K562 (cell line): ENCODE measurements around the gene ADRB1. TPM values are rescaled to one million over a fixed set of nuclear protein-coding genes. Genes with fewer than 3 reads are reported as not detected.

Experiments used
- ATAC-seq: fragments of 200-7000 bp; cut with Tn5 transposase; 3 replicates; pipeline ENCODE4 v1.9.1; 2020; ENCODE audit warnings: moderate library complexity
- BruUV-seq: library from RNA; stranded (reverse); fragments of 400-500 nt; replicated peaks from 2 replicates; lab custom pipeline; 2021; lab: Mats Ljungman, UMichigan
- CTCF ChIA-PET: fragments of 300-600 bp; formaldehyde crosslinking; extraction: SDS; loops from one replicate; lab custom pipeline; 2021; ENCODE audit warnings: low intra/inter-chr PET ratio; lab: Yijun Ruan, JAX
- POLR2A ChIA-PET: fragments of 300-600, 350-650 bp; sonication (Branson Sonifier 250); formaldehyde crosslinking; extraction: SDS; loops from one replicate; lab custom pipeline; 2021; ENCODE audit warnings: antibody characterized with exemption, inconsistent platforms; lab: Yijun Ruan, JAX
- DNase-seq, 4 experiments: peaks; one replicate each; pipeline versions ENCODE4 v3.0.0 to v3.0.0-alpha.2; 2011 to 2018; ENCODE audit warnings: low spot score in 3 of 4, mixed read lengths in 3 of 4; ENCODE audit errors: extremely low read depth in 1 of 4
- FAIRE-seq: peaks from 2 replicates; lab custom pipeline; 2011; peaks lifted over from hg19 to GRCh38; lab: Jason Lieb, UNC
- H2AFZ ChIP-seq: 2 replicates; pipeline ENCODE4 v1.6.0; 2011; ENCODE audit warnings: low read depth, low read length, control low read depth, inconsistent platforms
- H3K27ac ChIP-seq: fragments of 200-600 bp; 3 replicates; pipeline ENCODE4 v1.8.0; 2011; ENCODE audit warnings: low read depth, mild to moderate bottlenecking, control low read depth, inconsistent platforms, low read length, moderate library complexity, mixed read lengths; ENCODE audit errors: extremely low read depth
- H3K27me3 ChIP-seq, 2 experiments: fragments of 300-600 bp in 1 of 2; 2 replicates in 1 of 2; 3 replicates in 1 of 2; pipeline versions ENCODE4 v1.6.0 to v1.8.0; 2011; ENCODE audit warnings: inconsistent platforms in 2 of 2, low read length in 2 of 2, mild to moderate bottlenecking in 1 of 2, mixed read lengths in 1 of 2, moderate library complexity in 1 of 2; ENCODE audit not compliant: control insufficient read depth in 2 of 2, insufficient read depth in 2 of 2
- H3K36me3 ChIP-seq: fragments of 300-600 bp; 3 replicates; pipeline ENCODE4 v1.8.0; 2011; ENCODE audit warnings: mild to moderate bottlenecking, low read length, inconsistent platforms; ENCODE audit not compliant: control insufficient read depth, insufficient read depth
- H3K4me1 ChIP-seq, 2 experiments: fragments of 200-600 bp in 1 of 2; replicated peaks in 1 of 2; 2 replicates in 1 of 2; 3 replicates in 1 of 2; pipeline versions ENCODE4 v1.5.1 to v1.8.0; 2011; ENCODE audit warnings: inconsistent platforms in 2 of 2, low read length in 2 of 2, mild to moderate bottlenecking in 1 of 2, mixed read lengths in 1 of 2, moderate library complexity in 1 of 2; ENCODE audit not compliant: control insufficient read depth in 2 of 2, insufficient read depth in 2 of 2
- H3K4me2 ChIP-seq: 2 replicates; pipeline ENCODE4 v1.6.1; 2011; ENCODE audit warnings: low read length, control low read depth, inconsistent platforms, mixed read lengths; ENCODE audit not compliant: insufficient read depth
- H3K4me3 ChIP-seq: fragments of 200-600 bp; sonication (generic), shearing (Covaris generic); 2 replicates; pipeline ENCODE4 v1.5.1; 2016; ENCODE audit warnings: control low read depth, inconsistent platforms
- H3K79me2 ChIP-seq: fragments of 200-600 bp; 3 replicates; pipeline ENCODE4 v1.8.0; 2011; ENCODE audit warnings: low read length, inconsistent platforms; ENCODE audit not compliant: control insufficient read depth, insufficient read depth
- H3K9ac ChIP-seq, 2 experiments: 2 replicates each; pipeline versions ENCODE4 v1.6.0 to v1.6.1; 2011; ENCODE audit warnings: low read depth in 2 of 2, low read length in 2 of 2, control low read depth in 1 of 2, inconsistent platforms in 1 of 2, mild to moderate bottlenecking in 1 of 2, mixed read lengths in 1 of 2; ENCODE audit not compliant: insufficient read depth in 1 of 2
- H3K9me1 ChIP-seq: one replicate; pipeline ENCODE4 v1.6.0; 2011; ENCODE audit warnings: inconsistent platforms, mild to moderate bottlenecking, low read length, moderate library complexity; ENCODE audit not compliant: control insufficient read depth, insufficient read depth
- H3K9me3 ChIP-seq: replicated peaks from 2 replicates; pipeline ENCODE4 v1.5.1; 2011; ENCODE audit warnings: low read depth, low read length, inconsistent platforms; ENCODE audit not compliant: control insufficient read depth, insufficient read depth
- H4K20me1 ChIP-seq: replicated peaks from 2 replicates; pipeline ENCODE4 v1.6.1; 2011; ENCODE audit warnings: low read length, inconsistent platforms, mixed read lengths; ENCODE audit not compliant: control insufficient read depth, insufficient read depth
- NFE2L1 ChIP-seq: fragments of 450-650 bp; IDR thresholded peaks from 2 replicates; pipeline ENCODE4 v1.6.1; 2016; ENCODE audit warnings: missing genetic modification characterization, low read depth, mild to moderate bottlenecking, missing compliant biosample characterization, moderate library complexity, borderline replicate concordance
- SMARCE1 ChIP-seq: fragments of 450-650 bp; IDR thresholded peaks from 2 replicates; pipeline ENCODE4 v1.7.1; 2016; ENCODE audit warnings: mild to moderate bottlenecking
- TARDBP ChIP-seq: fragments of 450-650 bp; IDR thresholded peaks from 2 replicates; pipeline ENCODE4 v1.6.1; 2016
- TCF3 ChIP-seq: sonication (generic); formaldehyde crosslinking; IDR thresholded peaks from 2 replicates; pipeline ENCODE4 v1.4.0; 2020; ENCODE audit warnings: mild to moderate bottlenecking, missing genetic modification reagents
- ZNF165 ChIP-seq: fragments of 250-450 bp; sonication (Bioruptor Pico); IDR thresholded peaks from 2 replicates; pipeline ENCODE4 v1.4.0; 2020; ENCODE audit warnings: borderline replicate concordance
- WGBS: fragments of 100-300 bp; shearing (Covaris generic); methylation state at CpG from one replicate; pipeline ENCODE4 v1.1.6; 2016; ENCODE audit warnings: low coverage, mixed read lengths; ENCODE audit not compliant: insufficient coverage; ENCODE audit errors: missing lambda C conversion rate; 5-methylcytosine and 5-hydroxymethylcytosine counted together
- in situ Hi-C: fragments of 300-500 bp; cut with MboI; formaldehyde crosslinking; loops from 4 replicates; pipeline ENCODE4 v1.15.0; 2018; ENCODE audit warnings: inconsistent platforms, mixed read lengths
- intact Hi-C: fragments of 100-400 bp; cut with micrococcal nuclease; formaldehyde crosslinking; loops from 2 replicates; pipeline ENCODE4 v1.14.2; 2022
- polyA plus RNA-seq, 8 experiments: library from polyadenylated mRNA; depleted of rRNA in 4 of 8; stranded (reverse) in 5 of 8; unstranded in 3 of 8; fragments of >200 nt; fragmentation: Nextera tagmentation in 2 of 8; fragmentation: Illumina TruSeq in 1 of 8; extraction: Ambion mirVana in 2 of 8; extraction: Trizol in 1 of 8; gene quantifications; 2 replicates each; pipeline versions ENCODE4 v1.2.1 to v1.2.3, GENCODE V29; 2011 to 2014; ENCODE audit warnings: inconsistent platforms in 1 of 8, missing spikeins in 1 of 8
- total RNA-seq, 7 experiments: library from RNA; depleted of rRNA in 6 of 7; stranded (reverse); fragments of >200 nt in 6 of 7; fragmentation: Illumina TruSeq in 2 of 7; extraction: Trizol in 2 of 7; gene quantifications; 2 replicates each; pipeline versions ENCODE4 v1.2.1 to v1.2.3, GENCODE V29; 2011 to 2021; ENCODE audit warnings: low replicate concordance in 1 of 7
- TF ChIP-seq, protein P1 (sequence below): fragments of 250-450 bp; sonication (Bioruptor Pico); IDR thresholded peaks from 2 replicates; pipeline ENCODE4 v1.5.0; 2020; ENCODE audit warnings: mild to moderate bottlenecking

ADRB1 gene
- total and polyA plus RNA-seq, 9 of the 15 experiments (the other 6 are each of a cell fraction or from before 2014, with no cell fraction given), result 0.07 to 0.11 (median 0.09) TPM; not detected in 6

DNA sequence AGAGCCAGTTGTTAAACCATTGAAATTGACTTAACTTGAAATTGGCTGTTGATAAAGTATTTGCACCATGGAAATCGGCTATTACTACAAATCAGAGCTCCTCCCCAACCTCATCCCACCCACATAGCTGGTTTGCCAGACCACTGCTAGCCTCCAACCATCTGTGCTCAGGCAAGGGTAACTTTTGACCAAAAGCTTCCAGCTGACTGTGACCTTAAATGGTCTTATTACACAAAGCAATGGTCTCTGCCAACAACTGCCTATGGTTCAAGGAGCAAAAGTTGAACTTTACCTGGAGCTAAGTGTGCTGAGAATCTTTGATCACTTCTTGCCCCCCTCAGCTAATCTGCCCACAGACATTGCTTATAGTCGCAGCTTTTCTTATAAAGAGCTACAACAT lies 48.5 kb upstream of the ADRB1 start:
- no peaks in the 10 kb centered on the region for H3K36me3 ChIP-seq
- POLR2A ChIA-PET, result interaction anchor here (0.8 to 1.4 kb wide), 2 partner anchors 26 to 28 kb away, joined by 3 to 4 read pairs; no protein-coding TSS in a partner anchor
- H3K9me3 ChIP-seq, result no peaks in the 10 kb centered on the region
- WGBS, result 0% methylated on average over 2 of the region's 2 CpGs
- no peak for TF ChIP-seq SMARCE1
- TF ChIP-seq TARDBP, result no peak
- TF ChIP-seq ZNF165 (CRISPR knock-in tag), result no peak
- no peak for TF ChIP-seq TCF3
- TF ChIP-seq, protein P1, sequence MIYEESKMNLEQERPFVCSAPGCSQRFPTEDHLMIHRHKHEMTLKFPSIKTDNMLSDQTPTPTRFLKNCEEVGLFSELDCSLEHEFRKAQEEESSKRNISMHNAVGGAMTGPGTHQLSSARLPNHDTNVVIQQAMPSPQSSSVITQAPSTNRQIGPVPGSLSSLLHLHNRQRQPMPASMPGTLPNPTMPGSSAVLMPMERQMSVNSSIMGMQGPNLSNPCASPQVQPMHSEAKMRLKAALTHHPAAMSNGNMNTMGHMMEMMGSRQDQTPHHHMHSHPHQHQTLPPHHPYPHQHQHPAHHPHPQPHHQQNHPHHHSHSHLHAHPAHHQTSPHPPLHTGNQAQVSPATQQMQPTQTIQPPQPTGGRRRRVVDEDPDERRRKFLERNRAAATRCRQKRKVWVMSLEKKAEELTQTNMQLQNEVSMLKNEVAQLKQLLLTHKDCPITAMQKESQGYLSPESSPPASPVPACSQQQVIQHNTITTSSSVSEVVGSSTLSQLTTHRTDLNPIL (CRISPR knock-in tag), result no peak
- no peak for TF ChIP-seq NFE2L1 (tag)
- TF ChIP-seq, all 486 proteins: peak for 0
- H3K27me3 ChIP-seq, result peaks cover 4 to 29% of the 10 kb centered on the region in 2 experiments; a peak in 4 of 5 replicates
- H3K27ac ChIP-seq, result no peak overlapping the region
- no peak overlapping the region for H3K4me3 ChIP-seq
- H3K79me2 ChIP-seq, result no peaks in the 10 kb centered on the region
- intact Hi-C loops, result no loop called here
- no peak for ATAC-seq
- in situ Hi-C loops, result no loop called here
- no peaks in the 10 kb centered on the region for H3K9me1 ChIP-seq
- CTCF ChIA-PET, result no interaction called here
- no peaks in the 10 kb centered on the region for H4K20me1 ChIP-seq
- H3K4me1 ChIP-seq, result no peaks in the 10 kb centered on the region
- no peak overlapping the region for H3K4me2 ChIP-seq
- FAIRE-seq, result no peak
- no peak overlapping the region for H3K9ac ChIP-seq
- no peak for DNase-seq
- no TSS peak for BruUV-seq
- H2AFZ ChIP-seq, result no peak overlapping the region
